Measurements from ENCODE around the gene RUNX3.

GRCh38 chr1:24857507-24858133 lies 72.5 kb downstream of the RUNX3 start:
- TF ChIP-seq CTCF (IDR thresholded peaks at IDR 0.05; ENCODE audit: low read length) (no peak), EZH2 (optimal IDR thresholded peaks at IDR 0.05; ENCODE audit: low read depth, low read length) (no peak), EZH2phosphoT487 (IDR thresholded peaks at IDR 0.05; ENCODE audit: low read length) (no peak)
